Smooth muscle cell of the brain vasculature (primary cell): ENCODE measurements around the gene AFAP1.

ENCODE experiments used
- DNase-seq: peaks from one replicate; pipeline ENCODE4 v3.0.0-alpha.2; 2012; ENCODE audit warnings: low read depth, low spot score

AFAP1 gene

DNA sequence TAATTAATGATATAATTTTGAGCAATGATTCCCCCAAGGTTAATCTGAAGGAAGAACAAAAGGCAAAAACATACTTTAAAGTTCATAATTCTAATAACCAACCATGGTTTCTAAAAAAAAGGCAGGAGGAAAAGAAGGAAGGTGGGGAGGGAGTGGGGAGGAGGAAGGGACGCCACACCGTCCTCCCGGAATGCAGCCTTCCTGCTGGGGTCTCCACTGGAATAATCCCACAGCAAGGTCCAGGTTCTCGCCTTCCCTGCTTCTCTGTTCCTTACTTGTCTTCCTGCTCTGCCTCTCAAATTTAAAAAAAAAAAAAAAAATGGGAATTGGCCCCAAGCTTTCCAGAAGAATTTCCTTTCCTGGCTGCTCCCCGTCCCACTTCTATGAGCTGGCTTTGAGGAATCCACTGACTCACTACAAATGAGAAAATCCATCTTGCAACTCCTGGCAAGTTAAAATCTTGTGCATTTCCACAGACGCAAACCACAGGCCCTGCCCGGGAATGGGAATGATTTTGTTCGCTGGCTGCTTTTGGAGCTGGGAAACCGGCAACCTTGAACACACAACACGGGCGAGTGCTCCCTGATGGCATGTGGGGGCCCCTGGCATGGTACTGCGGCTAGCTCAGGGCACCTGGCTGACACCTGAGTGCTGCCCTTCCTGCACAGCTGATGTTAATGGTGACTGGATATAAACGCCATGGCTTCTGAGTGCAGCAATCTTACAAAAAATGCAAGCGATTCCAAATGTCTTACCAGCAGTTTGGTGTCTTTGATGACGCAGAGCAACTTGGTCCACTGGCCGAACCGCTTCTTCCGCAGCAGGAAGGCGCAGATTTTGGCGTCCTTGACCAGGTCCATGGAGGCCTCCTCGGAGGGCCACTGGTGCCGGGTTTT, 97.0 kb downstream of the AFAP1 start:
- peak; percentile 76 for DNase-seq

DNA sequence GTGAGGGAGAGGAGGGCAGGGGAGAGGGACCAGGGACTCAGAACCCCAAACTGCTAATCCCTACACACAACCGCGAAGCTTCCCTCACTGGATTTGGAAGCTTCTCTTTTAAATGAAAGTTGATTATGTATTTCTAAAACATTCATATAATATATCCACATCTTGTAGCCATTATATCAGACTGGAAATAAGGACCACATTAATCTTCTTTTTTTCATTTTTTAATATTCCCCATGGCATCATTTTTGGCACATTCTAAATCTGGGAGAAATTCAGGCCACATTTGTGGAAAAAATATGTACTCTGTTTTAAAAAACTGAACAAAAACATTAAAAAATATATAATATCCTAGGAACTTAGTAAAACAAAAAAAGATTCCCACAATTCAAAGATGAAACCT, 97.8 kb downstream of the AFAP1 start:
- DNase-seq = no peak

DNA sequence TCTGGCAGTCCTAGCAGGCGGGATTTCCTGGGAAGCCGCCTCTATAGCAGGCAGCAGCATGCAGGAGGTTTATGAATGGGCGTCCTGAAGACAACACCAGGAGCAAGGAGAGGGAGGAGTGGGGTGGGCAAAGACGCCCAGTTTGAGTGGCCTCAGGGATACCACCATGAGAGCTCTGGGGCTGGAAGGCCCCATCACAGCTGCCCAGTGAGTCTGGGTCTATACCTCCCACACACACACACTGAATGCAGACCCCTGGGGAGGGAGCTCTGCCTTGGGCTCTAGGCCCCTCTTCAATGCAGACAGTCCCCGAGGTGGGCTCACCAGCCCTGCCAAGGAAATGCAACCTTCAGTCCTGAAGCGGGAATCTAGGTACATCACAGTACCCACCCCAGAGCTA, 98.6 kb downstream of the AFAP1 start:
- no peak for DNase-seq

DNA sequence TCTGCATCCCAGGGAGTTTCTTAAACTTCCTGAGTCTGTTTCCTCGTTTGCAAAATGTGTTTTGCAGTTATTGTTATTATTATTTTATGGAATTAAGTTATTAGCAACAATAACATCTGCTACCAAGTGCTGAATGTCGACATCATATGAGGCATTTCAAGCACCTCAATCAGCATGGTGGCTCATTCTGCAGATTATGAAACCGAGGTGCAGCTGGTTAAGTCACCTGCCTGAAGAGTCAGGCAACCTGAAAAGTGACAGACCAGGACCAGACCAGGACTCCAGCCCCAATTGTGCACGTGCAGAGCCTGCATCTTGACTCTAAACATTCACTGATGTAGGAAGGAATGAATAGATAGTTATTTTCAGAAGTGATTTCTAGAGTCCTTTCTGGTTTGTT, 99.8 kb downstream of the AFAP1 start:
- DNase-seq = no peak

DNA sequence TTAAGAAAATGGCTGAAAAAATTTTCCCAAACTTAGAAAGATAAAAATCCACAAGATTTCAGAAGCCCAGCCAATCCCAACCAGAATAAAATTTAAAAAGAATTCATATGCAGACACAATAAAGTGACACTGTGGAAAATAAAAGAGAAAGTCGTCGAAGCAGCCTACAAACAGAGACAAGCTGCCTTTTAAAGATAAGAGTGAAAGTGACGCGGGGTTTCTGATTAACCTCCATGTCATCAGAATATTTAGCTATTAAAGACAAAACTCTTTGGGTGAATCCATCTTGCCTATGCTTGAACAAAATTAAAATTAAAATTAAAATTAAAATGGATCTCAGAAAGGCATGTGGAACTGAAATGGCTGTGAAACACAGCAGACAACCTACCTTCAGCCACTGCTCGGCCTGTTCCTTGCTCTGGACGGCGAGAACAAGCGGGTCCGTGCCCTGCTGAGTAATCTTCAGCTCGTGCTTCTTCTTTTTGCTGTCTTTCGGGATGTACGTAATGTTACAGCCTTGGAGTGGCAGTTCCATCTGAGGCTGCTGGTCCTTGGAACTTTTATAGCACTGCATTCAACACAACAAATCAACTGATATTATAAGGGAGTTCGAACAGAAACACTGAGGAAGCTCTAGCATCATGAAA, 101.4 kb downstream of the AFAP1 start:
- DNase-seq = no peak

DNA sequence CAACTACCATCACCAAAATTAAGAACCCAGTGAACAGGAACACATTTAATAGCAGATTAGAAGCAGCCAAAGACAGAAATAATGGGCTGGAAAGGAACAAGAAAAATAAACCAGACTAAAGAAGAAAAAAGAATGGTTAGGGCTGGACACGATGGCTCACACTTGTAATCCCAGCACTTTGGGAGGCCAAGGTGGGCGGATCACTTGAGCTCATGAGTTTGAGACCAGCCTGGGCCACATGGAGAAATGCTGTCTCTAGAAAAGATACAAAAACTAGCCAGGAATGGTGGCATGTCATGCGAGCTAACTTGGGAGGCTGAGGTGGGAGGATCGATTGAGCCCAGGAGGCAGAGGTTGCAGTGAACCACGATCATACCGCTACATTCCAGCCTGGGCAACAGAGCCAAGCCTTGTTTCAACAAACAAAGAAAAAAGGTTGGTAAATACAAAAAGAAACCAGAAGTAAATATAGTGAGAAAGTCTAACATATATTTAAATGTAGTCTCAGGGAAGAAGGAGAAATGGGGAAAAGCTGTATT, 102.0 kb downstream of the AFAP1 start:
- DNase-seq = no peak

DNA sequence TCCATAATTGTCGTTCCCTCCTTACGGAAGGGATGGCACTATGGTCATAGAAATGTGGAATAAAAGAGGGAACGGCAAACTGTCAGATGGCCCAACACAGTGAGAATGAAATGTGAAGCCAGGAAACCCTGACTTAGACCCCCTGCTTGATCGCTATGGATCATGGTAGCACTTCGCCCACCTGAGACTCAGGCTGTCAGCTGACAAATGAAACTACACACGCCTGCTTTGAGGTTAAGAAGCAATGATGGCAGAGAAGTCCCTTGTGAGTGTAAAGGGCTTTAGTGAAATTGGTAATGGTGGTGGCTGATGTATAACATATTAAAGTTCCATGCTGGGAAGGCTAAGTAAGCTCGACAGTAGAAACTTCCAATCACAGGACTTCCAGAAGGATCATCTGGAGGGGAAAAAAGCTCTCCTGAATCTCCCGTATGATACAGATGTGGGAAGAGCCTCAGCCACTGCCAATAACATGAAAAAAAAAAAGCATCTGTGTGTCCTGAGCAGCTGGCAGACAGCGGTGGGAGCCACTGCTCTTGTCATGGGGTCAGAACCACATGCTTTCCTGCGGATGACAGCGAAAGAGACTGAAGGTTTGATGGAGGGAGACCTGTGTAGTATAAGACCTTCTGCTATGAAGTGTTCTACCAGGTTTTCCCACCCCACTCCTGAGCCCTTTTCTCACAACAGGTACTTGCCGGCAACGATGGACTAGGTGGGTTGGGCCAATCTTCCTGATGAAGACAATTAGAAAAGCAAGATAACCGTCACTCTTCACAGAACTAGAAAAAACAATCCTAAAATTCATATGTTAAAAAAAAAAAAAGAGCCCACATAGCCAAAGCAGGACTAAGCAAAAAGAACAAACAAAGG, 107.6 kb downstream of the AFAP1 start:
- no peak for DNase-seq

DNA sequence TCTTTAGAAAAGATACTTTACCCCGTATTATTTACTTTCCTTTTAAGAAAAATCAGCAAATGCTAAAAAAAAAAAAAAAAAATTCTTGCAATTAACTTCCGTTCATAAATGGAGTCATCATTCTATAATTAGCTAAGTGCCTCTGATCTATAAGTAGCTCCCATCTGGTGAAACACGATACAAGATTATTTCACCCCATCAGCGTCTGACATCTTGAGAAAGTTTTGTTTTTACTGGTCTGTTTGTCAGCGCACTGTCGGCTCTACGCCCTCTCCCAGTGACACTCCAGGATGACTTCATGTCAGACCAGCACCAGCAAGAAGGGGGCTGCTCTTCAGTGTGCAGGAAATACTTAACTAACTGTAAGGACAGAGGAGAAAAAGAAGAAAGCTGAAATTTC, 108.3 kb downstream of the AFAP1 start:
- no peak for DNase-seq

DNA sequence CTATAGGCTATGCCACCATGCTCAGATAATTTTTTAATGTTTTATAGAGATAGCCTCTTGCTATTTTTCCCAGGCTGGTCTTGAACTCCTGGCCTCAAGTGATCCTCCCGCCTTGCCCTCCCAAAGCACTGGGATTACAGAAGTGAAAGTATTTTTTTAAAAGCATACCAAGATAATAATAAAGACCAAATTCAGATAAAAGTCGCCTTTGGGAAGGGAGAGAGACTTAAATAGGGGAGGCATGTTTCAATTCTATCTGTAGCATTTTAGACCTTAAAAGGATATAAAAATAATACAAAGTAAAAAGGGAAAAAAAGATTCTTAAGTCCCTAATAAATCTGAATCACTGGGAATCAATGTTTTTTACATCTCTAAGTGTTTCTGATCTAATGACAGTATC, 108.9 kb downstream of the AFAP1 start:
- no peak for DNase-seq

DNA sequence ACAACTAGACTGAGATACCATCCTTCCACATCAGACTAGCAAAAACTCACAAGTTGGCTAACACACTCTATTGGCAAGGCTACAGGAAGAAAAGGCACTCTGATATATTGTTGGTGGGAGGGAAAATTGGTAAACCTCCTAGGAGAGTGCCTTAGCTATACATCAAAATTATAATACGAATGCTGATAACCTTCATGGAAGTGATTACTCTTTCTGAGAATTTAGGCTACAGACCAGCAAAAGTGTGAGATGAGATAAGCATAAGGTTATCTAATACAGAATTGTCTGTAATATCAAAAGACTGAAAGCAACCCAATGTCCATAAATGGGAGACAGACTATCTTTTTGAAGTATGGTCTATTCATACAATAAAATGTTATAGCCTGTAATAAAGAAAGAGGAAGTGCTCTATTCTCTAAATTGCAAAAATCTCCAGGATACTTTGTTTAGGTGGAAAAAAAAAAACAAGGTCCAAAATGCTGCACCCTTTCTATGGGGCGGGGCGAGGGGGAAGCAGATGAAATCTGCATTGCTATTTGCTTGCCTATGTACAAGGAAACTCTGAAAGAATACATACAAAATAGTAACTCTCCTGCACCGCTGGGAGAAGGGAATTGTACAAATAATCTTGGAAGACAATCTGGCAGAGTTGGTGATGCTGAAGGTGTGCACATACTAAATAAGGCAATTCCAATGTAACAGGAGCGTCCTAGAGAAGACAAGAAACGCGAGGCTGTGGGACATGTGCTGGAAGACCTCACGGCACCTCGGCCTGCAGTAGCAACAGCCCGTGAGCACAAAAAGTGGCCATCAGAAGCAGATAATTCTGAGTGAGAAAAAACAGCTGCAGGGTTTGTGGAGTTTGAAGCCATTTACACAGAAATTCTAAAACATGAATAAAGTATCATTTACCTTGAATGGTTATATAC, 109.7 kb downstream of the AFAP1 start:
- no peak for DNase-seq

DNA sequence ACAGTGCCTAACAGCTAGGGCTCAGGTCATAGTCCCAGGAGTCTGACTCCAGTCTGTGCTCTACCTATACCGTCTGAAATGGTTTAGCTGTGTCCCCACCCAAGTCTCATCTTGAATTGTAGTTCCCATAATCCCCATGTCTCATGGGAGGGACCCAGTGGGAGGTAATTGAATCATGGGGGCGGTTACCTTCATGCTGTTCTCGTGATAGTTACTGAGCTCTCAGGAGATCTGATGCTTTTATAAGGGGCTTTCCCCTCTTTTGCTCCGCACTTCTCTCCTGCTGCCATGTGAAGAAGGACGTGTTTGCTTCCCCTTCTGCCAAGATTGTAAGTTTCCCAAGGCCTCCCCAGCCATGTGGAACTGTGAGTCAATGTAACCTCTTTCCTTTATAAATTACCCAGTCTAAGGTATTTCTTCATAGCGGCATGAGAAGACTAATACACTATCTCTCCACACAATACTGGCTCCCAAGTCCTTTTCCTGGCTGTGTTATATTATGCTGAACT, 110.8 kb downstream of the AFAP1 start:
- DNase-seq = no peak

DNA sequence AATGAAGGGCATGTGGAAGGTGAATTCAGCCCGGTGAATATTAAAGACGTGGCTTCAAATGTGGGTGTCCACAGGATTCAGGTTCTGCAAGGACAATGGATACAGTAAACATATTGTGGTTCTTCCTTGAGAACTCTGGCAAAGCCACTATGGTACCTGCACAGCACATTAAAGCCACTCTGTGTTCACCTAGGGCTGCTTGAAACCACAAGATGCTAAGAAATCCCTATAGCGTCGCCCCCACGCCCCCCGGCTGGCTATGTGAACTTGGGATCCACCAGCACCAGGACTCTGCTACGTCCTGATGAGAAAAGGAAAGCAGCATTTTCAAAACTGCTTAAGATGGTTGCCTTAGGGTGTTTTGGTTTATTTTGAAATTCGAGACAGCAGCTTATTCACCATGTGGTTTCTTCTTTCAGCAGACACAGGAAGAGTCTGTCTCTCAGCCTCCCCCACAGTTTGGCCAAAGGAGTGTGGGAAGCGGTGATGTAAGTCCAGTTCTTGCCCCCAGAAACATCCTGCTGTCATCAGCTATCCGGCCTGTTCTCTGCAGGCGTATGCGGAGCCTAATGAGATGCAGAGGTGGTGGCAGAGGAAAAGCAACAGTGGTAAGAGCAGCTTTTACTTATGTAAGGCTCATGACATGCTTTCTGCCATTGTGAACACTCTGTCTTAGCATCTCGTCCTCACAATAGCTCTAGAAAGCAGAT, 111.5 kb downstream of the AFAP1 start:
- DNase-seq = peak; percentile 98

DNA sequence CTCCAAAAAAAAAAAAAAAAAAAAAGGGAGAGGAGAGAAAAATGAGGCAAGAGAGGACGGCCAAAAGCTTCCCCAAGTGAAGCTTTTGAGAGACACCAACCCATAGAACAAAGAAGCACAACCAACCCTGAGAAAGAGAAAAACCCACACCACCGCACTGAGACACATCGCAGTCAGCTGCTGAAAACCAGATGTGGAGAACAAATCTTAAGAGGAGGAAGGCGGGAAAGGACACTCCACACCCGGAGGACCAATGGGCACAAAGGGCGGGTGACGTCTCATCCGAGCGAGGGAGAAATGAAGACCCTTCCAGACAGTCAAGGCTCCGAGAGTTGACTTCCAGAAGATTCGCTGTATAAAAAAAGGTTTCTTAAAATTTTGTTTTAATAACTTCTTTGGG, 112.1 kb downstream of the AFAP1 start:
- no peak for DNase-seq

DNA sequence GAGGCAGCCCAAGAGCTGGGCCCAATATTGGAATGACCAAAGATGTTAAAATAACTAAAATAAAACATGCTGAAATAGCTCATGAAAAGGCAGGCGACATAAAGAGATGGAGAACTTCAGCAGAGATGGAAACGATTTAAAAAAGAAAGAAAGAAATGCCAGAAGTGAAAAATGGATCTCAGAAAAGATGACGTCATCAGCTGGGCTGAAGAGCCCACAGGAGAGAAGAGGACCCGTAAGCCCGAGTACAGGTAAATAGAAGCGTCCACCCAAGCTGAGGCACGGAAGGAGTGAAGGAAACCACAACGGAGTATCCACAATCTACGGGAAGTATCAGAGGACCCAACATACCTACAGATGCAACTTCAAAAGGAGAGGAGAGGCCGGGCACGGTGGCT, 112.8 kb downstream of the AFAP1 start:
- no peak for DNase-seq

DNA sequence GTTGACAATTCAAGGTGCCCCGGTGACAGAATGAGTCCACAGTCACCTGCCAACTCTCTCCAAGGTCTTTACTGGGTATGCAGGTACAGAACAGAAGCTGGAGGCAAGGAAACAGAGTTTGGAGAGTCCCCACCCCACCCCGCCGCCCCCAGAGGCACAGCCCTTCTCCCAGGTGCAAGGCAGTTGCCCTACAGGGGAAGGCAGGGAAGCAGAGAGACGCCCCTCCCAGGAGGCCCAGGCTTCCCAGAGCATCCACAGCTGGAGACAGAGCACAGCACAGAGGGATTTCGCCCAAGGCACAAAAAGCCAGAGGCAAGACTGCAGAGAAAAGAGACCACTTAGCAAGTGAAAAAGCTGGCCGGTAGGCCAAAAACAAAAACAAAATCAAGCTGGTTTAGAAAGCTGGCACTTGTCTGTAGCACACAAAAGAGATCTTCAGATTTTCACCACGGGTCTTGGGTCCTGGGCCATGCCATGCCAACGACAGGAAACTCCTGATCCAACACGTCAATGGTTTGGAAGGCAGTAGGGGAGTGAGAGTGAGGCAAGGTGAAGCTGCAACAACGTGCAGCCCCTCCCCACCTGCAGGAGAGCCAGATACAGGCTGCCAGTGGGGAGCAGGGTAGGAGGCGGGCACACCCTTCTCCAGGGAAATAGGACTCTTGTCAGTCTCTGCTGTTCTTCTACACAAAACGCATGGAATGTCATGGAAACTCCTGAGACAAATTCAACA, 113.3 kb downstream of the AFAP1 start:
- no peak for DNase-seq

DNA sequence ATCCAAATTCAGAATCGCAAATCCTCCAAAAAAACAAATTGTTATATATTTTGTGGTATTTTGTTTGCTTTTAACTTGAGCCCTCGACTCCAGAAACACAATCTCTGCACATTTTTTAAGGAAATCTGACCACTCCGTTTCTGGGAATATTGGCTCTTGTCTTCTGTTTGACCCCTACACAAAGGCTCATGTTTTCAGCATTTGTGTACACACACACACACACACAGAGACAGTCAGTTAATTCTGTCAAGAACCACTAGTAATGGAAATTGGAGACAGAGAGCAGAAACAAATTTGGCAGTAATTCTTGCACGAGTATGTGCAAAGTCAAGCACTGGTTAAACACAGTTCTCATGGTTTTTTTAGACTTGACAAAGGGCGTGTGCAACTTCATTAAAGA, 115.4 kb downstream of the AFAP1 start:
- no peak for DNase-seq

DNA sequence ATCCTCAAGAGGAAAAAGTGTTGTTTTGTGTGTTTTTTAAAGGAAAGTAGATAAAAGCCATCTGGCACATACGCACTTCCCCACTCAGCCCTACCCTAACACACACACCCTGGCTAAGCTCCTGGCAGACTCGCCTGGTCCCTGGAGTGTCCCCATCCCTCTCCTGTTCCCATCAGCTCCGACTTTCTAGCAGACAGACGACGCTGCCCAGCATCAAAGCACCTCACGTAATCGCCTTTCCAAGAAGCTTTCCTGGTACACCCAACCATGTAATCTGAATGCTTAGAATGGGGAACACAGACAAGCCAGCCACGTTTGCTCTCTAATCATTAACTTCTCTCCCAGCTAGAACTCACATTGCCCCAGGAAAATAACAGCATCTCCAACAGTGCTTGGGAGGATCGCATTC, 116.2 kb downstream of the AFAP1 start:
- no peak for DNase-seq

DNA sequence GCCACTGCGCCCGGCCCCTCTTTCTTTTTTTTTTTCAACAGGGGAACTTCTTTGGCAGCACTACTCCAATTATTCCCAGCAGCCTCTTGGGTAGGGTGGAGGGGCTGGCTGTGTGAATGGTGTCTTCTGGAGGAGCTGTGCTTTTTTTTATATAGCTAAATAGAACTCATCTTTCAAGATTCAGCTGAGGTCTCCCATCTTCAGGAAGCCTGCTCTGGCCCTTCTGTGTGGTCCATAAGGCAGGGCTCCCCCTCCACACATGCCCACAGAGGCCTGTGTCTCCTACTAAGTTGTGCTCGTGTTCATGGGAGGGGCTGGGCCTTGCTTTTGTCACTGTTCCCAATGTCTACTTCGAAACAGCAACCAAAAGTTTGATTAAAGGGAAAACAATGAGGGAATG, 116.8 kb downstream of the AFAP1 start:
- no peak for DNase-seq

DNA sequence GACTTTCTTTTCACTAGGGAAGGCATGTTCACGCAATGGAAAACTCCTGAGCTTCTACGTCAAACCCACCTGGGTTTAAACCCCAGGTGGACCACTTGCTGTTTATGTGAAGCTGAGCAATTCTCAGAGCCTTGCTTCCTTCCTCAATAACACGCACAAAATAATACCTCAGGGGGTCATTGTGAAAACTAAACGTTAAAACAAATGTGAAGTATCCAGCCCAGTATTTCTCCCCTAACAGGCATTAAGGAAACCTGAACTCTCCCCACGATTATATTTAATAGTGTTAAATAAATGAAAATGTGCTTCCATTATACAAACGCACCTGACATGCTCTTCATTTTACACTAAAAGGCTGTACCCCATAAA, 117.5 kb downstream of the AFAP1 start:
- DNase-seq = no peak
